SW 1271 (cell line): ENCODE data around the gene RSF1.

Experiments used
- DNase-seq, 2 experiments: peaks; one replicate each; lab custom pipeline; 2025; lab: John Stamatoyannopoulos, UW

Gene RSF1

DNA sequence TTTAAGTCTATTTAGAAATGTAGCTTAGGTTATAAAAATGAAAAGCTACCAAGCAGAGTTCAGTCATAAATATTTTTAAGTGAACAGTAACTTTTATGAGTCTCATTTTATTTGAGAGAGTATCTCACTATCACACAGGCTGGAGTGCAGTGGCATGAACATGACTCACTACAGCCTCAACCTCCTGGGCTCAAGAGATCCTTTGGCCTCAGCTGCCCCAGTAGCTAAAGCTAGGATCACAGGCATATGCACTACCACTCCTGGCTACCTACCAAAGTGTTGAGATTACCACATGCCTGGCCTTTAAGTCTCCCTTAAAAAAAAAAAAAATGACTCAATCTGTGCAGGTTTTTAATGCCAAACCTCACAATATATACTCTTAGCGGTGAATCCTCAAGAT, 148.3 kb downstream of the RSF1 start:
- no peak for DNase-seq

DNA sequence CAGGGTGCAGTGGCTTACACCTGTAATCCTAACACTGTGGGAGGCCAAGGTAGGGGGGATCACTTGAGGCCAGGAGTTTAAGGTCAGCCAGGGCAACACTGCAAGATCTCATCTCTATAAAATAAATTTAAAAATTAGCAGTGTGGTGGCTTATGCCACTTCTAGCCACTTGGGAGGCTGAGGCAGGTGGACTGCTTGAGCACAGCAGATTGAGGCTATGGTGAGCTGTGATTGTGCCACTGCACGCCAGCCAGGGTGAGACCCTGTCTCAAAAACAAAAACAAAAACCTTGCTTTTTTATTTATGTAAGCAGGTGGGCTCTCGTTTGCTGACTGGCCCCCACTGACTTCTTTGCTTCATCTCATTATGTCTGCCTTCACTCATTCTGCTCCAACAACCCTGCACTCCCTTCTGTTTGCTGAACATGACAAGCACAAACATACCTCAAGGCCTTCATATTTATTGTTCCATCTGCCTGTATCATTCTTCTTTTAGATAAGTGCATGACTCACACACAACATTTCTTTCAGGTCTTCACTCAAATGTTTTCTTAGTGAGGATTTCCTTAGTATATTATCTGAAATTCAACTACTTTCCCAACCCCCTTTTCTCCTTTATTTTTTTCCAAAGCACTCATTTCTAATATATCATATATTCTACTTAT, 150.5 kb downstream of the RSF1 start:
- DNase-seq: no peak

DNA sequence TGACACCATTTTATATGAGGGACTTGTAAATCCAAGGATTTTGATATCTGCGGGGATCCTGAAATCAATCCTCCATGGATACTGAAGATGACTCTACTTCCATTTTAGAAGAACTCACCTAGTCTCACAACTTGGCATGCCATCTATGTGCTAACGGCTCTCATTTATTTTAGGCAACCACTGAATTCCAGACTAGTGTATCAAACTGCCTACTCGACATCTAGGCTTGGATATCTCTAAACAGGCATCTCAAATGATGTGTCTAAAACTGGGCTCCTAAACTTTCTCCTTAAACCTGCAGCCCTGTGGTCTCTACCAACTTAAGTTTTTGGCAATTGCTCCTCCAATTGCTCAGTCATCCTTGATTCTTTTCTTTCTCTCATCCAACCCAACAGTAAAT, 151.8 kb downstream of the RSF1 start:
- no peak for DNase-seq

DNA sequence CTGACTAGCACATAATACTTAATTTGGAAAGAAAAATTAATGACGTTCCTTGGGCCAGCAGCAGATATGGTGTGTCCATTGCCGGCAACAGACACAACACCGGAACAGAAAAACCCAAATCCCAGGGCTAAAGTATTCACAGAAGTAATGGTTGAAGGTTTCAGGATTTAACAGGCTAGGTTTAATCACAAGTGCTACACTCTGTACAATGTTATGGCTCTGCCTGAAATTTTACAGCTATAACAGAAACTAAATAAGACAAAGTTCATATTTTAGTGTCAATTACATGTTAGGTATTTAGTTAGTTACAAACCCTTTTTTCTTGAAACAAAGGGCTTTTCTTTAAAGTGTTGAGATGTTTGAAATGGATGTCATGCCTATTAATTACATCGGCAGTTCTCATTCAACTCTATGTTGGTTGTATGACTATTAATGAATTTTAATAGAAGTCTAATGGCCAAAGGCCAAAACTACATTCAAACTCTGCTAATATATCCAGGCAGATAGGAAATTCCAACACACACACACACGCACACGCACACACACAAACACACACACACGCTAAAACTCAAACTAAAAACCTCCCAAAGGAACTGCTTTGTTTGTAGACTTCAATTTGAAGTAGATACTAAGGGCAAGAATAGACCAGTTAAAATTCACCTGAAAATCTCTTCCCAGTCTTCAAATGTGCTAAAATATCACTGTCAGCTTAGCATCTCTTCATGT, 155.1 kb downstream of the RSF1 start:
- DNase-seq: no peak

DNA sequence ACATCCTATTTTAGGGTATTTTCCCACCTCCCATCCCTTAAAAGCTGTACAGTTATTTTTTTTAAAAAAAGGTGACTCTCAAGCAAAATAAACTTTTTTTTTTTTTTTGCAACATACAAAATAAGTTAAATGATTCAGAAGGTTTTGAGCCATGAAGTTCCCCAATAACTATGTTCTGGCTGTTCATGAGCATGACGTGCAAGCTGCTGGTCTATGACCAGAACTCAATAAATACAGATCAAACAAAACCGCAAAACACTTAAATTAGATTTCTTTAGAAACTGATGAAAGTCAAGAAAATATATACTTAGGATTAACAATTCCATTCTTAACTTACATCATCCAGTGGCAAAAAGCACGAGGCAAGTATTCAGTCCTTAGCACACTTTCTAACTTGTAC, 158.9 kb downstream of the RSF1 start:
- no peak for DNase-seq

DNA sequence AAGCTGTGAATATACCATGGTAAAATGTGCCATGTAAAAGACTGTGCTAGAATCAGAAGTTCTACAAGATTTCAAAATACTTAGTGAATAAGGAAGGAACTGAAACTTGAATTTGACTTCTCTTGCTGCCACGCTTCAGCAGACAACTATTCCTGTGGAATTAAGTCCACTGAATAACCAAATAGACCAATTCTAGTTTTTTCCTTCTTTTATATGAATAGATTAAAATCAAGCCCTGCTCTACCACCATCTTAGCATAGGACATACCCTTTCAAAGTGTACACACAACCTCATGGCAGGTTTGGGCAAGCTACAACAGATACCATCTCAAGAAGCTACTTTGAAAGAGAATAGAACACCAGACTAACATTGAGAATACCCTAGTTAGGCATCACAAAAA, 159.6 kb downstream of the RSF1 start:
- DNase-seq: no peak

DNA sequence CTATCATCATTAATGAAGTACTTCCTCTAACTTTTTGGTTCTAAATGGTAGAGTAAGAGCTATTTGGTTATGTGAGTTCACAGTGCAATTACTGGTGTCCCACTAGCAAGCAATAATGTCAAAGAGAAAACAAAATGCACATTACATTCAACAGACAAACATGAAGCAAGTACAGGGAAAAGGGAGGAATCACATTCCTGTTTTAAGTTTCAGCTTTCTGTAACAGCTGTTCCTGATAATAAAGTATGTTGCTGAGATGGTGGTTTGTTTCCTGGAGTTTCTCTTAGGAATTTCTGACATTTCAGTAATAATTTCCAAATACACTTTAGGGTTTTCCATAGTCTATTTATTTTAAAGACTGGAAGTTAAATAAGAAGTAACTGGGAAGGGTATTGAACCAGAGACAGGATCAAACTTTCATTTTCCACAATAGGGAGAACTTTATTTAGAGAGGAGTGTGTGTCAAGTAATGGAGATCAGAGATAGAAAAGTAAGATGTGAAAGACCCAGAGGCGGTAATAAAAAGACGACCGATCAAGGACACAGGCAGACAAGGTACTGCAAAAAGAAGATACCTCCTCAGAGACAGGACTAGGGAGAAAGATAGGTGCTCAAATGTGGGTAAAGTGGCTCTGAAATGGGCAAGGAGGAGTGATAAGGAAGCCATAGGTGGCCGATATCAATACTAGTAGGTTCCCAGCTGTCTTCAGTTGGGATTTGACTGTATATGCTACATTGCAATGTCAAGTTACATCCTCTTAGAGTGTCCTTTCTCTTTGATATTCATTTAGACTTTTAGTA, 162.1 kb downstream of the RSF1 start:
- DNase-seq: no peak

DNA sequence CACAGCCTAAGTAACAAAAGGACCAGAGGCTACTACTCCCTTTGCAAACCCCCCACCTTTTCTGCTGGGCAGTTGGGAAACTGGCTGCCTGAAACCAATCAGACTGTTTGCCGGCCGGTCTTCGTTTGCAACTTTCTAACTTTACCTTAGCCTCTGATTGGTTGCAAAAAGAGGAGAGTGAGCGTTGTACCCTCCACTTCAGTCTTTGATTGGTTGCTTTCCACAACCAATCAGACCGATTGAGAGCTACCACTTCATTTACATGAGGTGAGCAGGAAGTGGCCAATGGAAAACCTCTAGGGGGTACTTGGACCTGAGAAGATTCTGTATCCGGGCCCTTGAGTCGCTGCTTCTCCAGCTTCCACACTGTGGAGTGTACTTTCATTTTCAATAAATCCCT, 164.2 kb downstream of the RSF1 start:
- DNase-seq: no peak

DNA sequence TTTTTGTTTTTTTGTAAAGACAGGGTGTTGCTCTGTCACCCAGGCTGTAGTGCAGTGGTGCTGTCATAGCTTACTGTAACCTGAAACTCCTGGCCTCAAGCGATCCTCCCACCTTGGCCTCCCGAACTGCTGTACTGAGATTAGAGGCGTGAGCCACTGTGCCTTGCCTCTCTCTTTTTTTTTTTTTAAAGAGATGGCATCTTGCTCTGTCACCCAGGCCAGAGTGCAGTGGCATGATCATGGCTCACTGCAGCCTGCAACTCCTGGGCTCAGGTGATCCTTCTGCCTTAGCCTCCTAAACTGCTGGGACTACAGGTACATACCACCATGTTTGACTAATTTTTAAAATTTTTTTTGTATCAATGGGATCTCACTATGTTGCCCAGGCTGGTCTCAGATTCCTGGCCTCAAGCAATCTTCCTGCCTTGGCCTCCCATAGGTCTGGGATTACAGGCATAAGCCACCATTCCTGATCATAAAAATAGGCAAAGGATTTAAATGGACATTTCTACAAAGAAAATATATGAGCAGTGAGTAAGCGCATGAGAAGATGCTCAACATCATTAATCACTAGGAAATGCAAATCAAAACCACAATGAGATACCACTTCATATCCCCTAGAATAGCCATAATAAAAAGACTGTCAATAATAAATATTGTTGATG, 165.6 kb downstream of the RSF1 start:
- no peak for DNase-seq

DNA sequence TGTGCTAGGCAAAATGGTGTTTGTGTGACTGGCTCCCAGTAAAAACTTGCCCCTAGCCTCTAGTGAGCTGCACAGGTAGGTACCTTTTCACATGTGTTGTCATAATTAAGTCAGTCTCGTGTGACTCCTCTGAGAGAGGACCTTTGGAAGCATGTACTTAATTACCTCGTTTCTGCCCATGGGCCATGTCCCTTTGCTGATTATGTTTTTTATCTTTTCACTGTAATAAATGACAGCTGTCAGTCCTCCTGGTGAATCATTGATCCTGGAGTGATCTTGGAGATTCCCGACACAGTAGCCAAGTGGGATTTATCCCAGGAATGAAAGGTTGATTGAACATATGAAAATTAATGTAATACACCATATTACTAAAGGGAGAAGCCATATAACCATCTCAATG, 170.4 kb downstream of the RSF1 start:
- DNase-seq: no peak

DNA sequence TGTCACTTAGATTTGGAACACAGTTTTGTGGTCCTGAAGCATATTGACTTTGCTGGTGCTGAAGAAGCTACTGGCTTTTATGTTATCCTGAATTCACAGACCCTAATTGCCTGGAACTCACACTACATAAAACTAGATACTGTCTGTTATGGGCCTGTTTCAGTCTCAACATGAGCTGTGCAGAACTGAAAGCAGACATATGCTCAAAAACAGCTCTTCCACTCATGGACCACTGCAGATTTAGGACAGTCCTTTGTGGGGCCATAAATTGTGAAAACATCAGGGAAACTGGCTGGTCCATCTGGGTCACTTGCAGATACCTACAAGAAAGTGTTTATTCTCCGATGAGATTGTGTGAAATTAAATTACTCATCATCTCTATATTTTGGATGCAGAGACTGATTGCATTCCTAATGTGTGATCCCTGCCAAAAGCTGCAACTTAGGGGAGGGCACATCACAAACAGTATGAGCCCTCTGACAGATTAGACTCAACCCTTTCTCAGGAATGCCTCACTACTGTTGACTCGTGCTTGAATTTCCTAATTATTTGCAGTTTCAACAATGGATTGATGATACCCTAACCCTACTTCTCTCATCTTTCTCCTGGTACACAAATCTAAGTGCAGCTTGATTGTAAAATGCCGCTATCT, 172.7 kb downstream of the RSF1 start:
- DNase-seq: no peak

DNA sequence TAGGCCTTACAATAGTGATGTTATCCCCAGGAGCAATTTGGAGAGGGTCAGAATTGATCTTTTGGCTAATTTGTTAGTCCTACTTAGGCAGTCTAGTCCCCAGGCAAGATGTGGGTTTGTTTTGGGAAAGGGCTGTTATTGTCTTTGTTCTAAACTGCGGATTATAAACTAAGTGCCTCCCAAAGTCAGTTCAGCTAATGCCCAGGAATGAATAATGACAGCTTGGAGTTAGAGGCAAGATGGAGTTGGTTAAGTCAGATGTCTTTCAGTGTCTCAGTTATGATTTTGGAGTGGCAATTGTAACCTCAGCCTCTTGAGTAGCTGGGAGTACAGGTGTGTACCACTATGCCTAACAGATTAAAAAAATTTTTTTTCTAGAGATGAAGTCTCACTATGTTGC, 175.6 kb downstream of the RSF1 start:
- DNase-seq: no peak

DNA sequence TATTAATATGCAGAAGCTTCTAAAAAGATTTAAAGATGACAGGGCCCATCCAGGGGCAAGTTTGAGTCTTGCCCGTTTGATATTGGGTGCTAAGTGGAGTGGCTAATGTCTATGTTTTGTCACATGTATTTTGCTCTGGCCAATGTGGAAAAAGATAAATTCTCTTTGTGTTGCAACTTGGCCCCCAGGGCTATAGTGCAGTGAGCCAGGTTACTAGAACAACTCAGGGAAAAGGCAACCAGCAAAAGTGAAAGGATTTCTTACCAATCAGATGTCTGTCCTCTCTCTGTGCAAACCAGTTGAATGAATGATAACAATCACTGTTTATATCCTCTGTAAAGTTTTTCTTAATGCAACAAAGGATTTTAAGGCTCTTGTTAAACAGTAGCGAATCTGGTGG, 178.3 kb downstream of the RSF1 start:
- DNase-seq: no peak

DNA sequence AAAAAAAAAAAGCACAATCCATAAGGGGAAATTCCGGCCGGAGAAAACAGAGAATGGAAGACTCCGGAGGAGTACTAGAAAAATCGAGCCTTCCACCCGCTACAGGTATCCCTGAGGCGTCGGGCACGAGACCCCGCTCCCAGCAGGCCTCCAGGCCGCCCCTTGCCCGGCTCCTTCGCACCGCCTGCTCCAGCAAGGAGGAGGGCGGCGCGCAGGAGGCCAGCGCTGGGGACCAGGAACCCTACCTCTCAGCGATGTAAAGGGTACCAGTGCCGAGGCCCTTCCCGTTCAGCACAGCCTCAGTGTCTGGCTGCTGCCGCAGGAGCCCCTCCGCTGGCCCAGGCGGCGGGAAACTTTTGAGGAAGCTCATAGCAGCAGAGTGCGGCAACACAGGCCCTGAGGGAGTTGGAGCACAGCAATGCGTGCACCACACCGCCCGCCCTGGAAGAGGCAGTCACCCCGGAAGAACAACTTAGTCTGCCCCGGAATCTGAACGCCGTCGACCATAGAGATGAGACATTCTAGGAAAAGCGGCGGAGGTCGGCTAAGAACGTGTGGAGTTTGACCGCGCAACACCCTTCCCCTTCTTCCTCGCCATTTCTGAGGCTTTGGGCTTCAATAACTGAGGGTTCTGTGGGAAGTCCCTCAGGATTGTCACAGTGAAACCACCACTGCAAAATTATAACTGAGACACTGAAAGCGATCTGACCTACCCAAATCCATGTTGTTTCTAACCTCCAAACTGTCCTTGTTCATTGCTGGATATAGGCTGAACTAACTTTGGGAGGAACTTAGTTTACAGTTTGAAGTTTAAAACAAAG, 183.0 kb downstream of the RSF1 start, which contains the start of gene CLNS1A:
Gene CLNS1A (minus strand): TSS at position 450 of the 821 bp plus-strand sequence. CDS start 80 bp downstream, at position 370.
- DNase-seq: peak; percentile 78 to 95

DNA sequence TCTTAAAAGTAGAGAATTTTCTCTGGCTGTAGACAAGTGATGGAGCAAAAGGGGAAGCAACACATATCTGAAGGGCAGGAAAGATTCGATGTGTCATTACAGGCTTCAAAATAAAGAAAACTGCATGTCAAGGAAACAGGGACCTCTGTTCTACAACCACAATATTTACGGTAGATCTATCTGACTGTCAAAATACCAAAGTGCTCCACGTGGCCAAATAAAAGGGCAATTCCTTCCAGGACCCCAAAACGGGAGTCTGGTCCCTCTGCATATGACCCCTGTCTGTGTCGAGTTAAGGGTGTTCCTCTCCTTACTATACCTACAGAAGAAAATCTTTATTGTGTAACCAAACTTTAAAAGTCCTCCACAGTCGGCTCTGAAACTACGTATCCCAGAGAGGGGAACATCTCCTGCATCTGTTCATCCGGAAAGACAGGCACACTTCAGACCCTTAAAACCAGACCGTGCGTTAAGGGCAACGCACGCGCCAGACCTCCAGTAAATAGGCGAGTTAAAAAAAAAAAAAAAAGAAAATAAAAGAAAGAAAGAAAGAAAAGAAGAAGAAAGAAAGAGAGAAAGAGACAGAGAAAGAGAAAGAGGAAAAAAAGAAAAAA, 183.7 kb downstream of the RSF1 start:
- DNase-seq: peak in 1 of 2 experiments; percentile 48

DNA sequence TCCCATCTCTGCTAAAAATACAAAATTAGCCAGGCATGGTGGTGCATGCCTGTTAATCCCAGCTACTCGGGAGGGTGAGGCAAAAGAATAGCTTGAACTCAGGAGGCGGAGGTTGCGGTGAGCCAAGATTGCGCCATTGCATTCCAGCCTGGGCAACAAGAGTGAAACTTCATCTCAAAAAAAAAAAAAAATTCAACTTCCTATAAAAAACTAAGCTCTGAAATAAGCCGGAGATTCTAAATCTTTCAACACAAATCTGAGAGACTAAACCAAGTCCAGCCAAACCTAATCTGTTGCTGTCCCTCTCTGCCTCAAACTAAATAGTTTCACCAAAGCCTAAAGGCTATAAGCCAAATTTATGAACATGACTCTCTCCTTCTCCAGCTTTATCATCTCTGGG, 186.6 kb downstream of the RSF1 start:
- DNase-seq: peak in 1 of 2 experiments; percentile 29

DNA sequence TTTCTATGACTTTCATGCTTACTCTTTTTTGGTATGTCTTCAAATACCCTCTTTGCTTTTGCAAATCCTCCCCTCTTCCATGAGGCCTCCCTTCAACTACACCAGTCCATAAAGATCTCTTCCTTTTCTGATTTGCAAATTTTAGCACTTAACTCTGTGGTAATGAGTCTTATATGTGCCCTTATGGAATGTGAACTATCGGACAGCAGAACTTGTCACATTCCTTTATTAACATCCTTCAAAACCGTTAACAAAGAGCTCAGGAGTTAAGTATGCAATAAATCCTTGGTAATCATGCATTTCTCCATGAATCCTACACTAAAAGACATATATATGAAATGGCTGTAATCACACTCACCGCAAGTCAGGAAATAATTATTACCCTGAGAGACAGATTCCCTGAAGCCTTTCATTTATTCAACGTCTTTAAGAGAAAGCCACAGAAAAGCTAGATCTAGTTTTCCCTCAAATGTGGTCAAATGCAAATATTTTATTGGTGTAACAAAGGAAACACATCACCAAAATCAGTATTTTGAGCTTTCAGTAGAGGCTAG, 190.3 kb downstream of the RSF1 start:
- no peak for DNase-seq

DNA sequence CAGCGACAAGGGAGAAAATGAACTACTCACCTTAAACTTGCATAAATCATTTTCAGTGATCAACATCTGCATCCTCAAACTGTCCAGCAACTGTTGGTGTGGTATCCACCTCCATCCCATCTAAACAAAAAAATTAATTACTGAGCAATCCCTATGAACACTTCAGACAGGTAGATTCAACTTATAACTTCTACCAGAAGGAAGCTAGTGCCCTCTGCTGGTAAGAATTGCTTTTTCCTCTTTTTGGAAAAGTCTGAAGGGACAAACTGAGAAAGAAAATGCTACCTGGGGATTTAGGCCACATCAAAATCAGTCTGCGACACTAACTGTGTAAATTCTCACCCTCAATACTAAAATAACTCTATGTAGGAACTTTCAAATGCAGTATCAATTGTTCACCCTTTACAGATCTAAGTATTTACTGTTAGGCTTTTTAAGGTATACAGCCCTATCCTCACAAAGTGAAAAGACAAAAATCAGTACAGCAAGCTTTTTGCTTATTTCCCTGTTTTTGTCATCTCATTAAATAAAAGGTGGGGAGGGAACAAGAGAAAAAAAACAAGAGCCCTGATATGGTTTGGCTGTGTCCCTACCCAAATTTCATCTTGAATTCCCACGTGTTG, 200.8 kb downstream of the RSF1 start:
- peak in 1 of 2 experiments; percentile 52 for DNase-seq

DNA sequence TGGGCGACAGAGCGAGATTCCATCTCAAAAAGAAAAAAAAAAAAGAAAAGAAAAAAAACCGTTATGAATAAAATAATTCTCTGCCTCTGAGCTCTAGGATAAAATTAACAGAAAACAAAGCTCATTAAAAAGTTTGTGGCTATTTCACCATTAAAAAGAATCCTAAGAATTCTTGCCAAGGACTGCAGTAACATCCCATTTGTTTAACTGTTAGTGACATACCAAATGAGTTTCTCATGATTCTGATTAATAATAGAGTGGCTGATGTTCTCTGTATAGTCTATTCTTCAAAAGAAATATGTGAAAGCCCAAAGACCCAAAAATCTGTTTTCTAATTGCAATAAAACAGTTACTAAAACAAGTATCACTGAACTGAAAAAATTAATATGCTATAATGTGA, 202.6 kb downstream of the RSF1 start:
- no peak for DNase-seq

DNA sequence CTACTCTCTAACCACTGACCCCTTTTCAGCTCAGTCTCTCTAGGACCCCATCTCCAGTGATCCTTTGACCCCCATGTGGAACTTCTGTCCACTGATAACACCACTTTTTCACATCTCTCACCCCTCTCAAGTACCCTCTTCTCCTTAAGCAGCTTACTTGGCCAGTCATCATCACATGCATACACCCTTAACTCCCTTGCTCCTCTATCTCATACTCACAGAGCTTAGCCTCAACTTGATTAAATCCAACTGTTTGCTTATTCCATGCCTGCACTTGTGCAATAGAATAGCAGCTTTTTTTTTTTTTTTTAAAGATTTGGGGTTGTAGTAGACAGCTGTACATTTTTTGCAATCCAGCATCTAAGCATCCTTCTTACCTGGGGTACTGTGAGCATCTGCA, 208.6 kb downstream of the RSF1 start:
- no peak for DNase-seq
